GM03348 (cell line): ENCODE data around the gene C1orf50.
"Not testable (repeated sequence)": the region's sequence is repeated elsewhere in the genome, so short reads cannot be mapped to it uniquely, and the experiment has no call there.

Experiments used
- DNase-seq: peaks from one replicate; pipeline ENCODE4 v3.0.0; 2012; ENCODE audit warnings: low spot score

Gene C1orf50

DNA sequence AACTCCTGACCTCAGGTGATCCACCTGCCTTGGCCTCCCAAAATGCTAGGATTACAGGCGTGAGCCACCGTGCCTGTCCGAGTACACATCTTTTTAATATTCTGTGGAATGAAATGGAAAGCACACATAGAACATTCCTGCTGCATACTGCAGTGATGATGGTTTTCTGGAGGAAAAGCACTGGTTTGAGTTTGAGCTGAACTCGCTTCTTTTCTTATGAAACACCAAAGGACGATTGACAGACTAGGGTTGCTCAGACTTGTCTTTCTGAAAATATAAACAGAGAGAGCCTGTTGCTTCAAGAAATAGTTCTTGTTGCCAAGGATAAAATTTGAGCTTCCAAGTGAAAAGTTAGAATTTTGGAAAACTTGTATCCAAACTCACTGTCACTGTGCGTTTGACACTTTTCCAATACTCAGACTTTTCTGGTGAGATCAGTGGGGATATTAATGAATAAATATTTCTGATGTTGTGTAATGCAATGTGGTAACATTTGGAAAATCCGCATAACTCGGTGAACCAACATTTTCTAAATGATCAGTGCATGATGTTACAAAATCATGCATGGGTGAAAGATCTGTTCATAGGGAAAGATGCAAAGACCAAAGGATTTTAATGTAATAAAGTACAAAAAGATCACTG lies 34.9 kb downstream of the C1orf50 start:
- DNase-seq = peak; percentile 64

DNA sequence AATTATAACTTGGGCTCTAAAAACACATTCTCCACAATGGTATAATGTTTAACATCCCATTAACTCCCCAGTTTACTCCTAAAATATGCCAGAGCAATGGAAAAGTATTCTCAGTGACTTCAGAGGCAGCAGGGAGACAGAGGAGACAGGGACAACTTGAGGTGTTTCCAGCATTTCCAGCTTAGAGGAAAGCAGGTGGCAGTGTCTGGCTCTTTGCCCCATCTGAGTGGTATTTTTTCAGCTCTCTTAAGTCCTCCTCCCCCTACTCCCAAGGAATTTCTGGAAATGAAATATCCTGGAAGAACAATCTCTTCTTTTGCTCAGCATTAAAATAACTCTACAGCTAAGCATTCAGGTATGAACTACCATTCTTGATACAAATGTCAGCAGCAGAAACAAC lies 39.1 kb downstream of the C1orf50 start:
- DNase-seq = no peak

DNA sequence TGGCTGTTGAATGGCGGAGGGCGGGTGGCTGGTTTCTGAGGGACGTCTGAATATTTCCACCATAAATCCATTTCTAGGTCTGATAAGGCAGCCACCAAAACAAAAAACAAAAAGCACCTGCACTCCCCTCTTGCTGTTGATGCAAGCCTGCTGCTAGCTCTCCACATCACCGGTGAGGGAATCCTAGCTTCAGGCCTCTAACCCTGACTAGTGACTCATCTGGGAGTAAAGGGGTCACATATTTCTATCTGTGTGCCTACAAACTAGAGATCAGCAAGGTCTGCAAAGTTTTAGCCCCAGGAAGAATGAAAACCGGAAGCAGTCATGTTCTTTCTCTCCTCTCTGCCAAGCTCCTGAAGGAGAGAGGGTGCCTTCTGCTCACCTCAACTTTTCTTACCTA lies 39.5 kb downstream of the C1orf50 start:
- no peak for DNase-seq

DNA sequence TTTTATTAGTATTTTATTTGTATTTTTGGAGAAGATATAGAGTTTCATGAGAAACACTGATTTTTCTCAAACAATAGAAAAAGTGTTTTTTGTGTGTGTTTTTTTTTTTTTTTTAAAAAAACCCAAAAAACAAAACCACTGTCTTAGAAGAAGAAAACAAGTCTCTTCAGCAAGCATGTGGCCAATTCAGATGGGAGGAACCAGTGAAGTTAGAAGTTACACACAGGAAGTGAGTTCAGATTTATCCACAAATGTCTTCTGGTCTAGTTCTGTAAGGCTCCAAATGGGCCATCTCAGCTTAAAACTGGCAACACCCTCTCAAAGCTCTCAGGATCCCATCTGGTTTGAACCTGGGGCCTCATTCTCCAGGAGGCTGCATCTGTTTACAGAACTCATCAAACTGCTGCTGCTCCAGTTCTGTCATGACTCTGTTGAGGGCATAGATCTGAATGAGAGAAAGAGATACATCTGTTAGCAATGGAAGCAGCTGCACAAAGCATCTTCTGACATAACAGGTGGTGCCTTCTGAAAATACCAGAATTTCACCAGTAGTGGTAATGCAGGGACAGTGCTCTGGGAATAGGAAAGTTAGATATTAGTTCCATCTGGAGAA lies 40.1 kb downstream of the C1orf50 start:
- DNase-seq = no peak

DNA sequence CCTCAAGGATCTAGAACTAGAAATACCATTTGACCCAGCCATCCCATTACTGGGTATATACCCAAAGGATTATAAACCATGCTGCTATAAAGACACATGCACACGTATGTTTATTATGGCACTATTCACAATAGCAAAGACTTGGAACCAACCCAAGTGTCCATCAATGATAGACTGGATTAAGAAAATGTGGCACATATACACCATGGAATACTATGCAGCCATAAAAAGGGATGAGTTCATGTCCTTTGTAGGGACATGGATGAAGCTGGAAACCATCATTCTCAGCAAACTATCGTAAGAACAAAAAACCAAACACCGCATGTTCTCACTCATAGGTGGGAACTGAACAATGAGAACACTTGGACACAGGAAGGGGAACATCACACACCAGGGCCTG lies 47.8 kb downstream of the C1orf50 start:
- not testable (repeated sequence) for DNase-seq

DNA sequence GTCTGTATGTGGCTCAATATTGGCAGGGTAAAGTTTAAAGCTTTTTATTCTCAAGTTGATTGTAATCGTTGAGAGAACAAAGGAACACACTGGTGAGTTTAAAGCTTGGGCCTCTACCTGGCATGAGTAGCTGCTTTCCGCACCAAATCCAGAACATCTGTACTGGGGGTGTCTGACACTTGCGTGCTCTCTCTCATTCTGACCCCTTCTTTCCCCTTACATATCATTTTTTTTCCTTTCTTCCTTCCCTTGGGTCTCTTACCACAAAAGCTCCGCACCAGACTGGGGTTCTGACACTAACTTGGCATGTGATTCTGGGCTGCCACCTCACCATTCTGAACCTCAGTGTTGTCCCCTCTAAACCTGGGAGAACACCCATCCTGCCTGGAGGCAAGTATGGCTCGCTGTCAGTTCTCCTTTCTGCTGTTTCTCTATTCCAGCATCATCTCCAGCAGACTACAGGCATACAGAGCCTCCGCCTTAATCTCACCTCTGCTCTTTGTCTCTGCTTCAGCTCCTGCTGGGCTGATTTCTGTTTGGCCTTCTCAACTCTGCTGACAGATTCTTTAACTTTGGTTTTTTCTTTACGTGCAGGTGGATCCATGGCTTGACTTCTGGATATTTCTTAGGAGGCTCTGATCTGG lies 49.0 kb downstream of the C1orf50 start:
- no peak for DNase-seq

DNA sequence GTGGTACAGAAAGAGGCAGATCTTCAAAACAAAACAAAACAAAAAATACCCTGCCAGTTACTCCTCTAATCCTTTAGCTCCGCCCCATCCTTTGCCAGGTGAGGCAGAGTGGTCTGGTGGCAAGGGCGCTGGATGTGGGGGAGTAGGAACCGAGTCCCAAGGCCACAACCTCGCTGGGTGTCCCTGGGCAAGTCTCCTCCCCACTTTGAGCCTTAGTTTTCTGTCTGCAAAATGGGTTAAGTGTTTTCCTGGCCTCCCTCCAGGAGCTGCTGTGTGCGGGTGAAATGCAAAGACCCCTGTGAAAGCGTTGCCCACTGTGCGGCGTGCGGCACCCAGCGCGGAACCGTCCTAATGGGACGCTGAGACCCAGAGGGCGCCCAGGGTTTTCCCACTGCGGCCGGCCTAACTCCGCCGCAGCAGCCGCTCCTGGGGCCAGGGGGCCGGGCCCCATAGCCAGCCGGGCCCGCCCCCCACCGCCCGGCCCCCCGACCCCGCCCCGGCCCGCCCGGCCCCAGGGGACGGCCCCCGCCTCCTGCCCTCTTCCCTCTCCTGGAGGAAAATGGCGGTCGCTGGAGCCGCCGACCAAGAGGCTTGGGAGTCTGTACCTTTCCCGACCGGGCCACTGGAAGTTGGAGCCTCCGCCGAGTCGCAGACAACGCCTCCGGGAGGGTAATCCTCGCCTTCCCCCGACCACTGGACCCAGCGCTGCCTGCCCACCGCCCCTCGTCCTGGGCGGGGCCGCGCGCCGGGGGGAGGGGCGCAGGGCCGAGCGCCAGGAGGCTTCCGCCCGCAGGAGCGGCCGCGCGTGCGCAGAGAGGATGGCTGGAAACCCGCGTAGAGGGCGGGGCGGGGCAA lies 49.8 kb downstream of the C1orf50 start, which contains the start of the genes ERMAP and SVBP:
Gene ERMAP, plus strand, starts transcription at position 538 of the 855 bp plus-strand sequence. CDS start 13,327 bp downstream, outside the sequence.
Gene SVBP, minus strand, starts transcription at position 813 of the 855 bp plus-strand sequence. CDS start 853 bp downstream, outside the sequence.
- peak; percentile 99 for DNase-seq

DNA sequence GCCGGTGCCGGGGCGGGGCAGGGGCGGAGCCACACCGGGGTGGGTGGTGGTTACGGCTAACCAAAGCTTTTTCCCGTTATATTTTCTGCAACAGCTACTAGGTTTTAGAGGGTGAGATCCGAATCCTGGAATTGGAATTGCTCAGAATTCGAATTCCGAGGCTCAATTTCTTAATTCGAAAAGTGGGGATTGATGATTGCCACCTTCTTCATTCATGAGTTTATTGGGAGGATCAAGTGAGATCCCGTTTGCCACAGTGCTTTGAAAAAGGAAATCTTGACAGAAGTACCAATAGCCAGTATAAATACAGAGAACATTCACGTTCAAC lies 50.4 kb downstream of the C1orf50 start:
- no peak for DNase-seq

DNA sequence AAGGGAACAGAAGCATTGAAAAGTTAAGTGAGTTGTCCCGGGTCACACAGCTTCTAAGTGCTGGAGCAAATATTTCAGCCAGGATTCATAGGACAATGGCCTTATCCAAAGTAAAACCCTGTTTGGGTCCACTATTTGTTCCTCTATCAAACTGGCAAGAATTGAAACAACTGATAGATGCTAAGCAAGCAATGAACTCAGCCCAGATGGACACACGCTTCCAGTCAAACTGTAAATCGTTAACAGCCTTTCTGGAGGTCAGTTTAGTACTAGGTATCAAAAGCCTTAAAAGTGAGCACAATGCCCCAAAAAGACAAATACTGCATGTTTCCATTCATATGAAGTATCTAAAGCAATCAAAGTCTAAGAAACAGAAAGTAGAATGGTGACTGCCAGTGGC lies 50.9 kb downstream of the C1orf50 start:
- DNase-seq = no peak

DNA sequence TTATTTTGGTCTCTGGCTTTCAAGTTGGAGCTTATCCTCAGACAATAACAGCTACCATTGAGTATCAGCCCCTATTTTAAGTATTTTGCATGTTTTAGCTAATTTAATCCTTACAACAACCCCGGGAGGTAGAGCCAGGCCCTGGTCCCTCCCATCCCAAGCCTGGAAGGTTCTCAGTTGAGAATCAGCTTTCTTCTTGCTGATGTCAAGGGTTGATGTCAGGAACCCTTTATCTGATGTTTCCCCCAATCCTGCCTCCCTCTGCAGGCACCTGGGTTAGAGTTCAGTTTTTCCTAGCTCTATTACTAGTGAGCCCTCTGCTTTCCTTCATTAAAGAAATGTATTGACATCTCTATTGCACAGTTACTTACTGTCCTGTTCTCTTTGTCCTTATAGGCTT lies 53.8 kb downstream of the C1orf50 start:
- no peak for DNase-seq

DNA sequence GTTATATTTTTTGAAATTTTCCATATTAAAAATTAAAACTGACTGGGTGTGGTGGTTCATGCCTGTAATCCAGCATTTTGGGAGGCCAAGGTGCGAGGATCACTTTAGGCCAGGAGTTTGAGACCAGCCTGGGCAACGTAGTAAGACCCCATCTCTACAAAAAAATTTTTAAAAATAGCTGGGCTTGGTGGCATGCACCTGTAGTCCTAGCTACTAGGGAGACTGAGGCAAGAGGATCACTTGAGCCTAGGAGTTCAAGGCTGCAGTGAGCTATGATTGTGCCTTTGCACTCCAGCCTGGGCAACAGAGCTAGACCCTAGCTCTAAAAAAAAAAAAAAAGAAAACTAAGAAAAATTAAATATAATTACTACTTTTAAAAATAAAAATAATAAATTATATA lies 54.6 kb downstream of the C1orf50 start:
- no peak for DNase-seq

DNA sequence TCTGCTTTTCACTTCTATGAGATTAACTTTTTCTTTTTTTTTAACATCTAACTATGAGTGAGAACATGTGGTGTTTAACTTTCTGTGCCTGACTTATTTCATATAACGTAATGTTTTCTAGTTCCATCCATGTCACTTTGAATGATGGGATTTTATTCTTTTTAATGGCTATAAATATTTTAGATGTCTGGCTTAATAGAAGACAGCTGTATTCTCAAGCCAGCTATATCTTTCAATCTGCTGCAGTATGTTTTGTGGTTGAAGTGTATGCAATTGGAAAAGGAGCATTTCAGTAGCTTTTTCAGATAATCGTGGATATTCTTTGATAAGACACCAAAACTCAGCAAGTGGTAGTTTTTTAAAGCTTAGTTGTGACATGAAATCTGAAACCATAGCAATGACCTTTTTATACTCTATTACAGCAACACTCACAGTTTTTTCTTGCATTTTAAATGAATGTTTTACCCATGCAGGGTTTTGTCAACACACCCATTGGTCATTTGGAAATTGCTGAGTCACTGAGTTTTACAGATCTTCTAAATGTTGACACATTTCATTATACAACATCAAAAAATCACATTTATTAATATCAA lies 55.8 kb downstream of the C1orf50 start:
- peak; percentile 43 for DNase-seq

DNA sequence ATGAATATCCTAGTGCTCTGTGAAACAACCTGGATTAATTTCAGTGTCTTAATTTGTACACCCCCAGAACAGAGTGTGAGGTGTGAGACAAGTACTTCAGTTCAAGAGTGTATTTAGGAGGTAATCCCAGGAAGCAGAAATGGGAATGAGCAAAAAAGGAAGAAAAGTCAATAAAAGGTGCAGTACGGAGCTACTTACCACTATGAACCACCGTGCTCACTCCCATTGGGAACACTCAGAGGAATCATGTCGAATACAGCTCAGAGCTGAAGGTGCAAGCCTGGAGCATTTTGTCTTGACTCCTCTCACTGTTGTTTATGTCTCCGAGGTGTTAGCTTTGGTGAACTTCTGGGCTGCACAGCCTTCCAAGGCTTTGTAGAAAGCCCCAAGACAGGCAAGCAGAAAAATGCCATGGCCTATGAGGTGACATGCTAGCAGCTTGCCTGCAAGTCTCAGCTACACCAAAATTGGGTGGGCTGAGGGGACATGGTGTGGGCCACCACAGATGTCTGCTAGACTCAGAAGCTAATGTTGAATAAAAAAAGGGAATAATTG lies 57.5 kb downstream of the C1orf50 start:
- no peak for DNase-seq

DNA sequence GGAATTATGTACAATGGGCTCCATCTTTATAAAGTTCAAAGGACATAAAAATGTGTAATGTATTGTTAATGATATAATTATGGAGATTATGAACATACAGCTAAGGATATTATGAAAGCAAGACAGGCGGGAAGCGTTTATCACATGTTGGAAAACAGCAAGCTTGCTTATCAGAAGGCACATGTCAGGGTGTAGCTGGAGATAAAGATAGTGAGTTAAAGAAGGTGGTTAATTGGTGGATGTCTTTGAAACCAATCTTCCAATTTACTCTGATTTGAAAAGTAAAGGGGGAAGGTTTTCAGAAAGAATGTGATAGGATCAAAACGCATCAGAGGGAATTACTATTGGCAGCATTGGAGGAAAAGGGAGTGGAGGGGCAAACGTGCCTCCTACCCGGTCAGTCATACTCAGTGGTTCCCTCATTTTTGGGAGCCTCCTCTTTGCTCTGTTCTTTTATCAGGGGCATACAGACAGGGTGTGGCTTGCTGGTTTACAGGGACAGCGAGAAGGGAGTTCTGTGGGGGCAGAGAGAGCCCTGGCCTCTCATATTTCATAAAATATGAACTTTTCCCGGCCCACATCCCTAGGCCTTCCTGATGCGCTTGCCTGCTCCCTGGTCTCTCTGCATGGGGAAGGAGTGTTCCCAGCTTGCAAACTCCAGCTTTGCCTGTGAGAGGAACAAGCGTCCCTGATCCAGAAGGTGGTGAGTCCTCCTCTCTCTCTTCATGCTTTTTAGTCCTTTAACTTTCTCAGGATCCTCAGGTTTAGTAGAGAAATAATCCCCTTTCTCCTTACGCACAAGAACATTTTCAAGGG lies 58.2 kb downstream of the C1orf50 start:
- no peak for DNase-seq
